GM23248 (cell line): Measurements from ENCODE around the gene ATP2B1. TPM values are rescaled to one million over a fixed set of nuclear protein-coding genes. Genes with fewer than 3 reads are reported as not detected.

Experiments
- DNase-seq: peaks from one replicate; pipeline ENCODE4 v3.0.0-alpha.2; 2015
- H2AFZ ChIP-seq: fragments of 200-600 bp; sonication (generic); 2 replicates; pipeline ENCODE4 v1.6.1; 2016; ENCODE audit warnings: antibody characterized with exemption
- H3F3A ChIP-seq: fragments of 200-600 bp; sonication (generic); 2 replicates; pipeline ENCODE4 v1.6.1; 2016; ENCODE audit warnings: mild to moderate bottlenecking, antibody characterized with exemption, mixed run types; ENCODE audit not compliant: insufficient read depth
- H3K27ac ChIP-seq: fragments of 200-600 bp; sonication (generic); 2 replicates; pipeline ENCODE4 v1.5.1; 2016; ENCODE audit warnings: mild to moderate bottlenecking
- H3K27me3 ChIP-seq: fragments of 200-600 bp; sonication (generic); replicated peaks from 2 replicates; pipeline ENCODE4 v1.6.1; 2016; ENCODE audit warnings: mild to moderate bottlenecking; ENCODE audit not compliant: insufficient read depth
- H3K36me3 ChIP-seq: fragments of 200-600 bp; sonication (generic); 2 replicates; pipeline ENCODE4 v1.6.1; 2016; ENCODE audit warnings: low read depth, mild to moderate bottlenecking
- H3K4me1 ChIP-seq: fragments of 200-600 bp; sonication (generic); 2 replicates; pipeline ENCODE4 v1.6.1; 2016; ENCODE audit warnings: mild to moderate bottlenecking; ENCODE audit not compliant: insufficient read depth
- H3K4me2 ChIP-seq: fragments of 200-600 bp; sonication (generic); one replicate; pipeline ENCODE4 v1.6.1; 2016; ENCODE audit warnings: mild to moderate bottlenecking; ENCODE audit not compliant: unreplicated experiment
- H3K4me3 ChIP-seq: fragments of 200-600 bp; sonication (generic); 2 replicates; pipeline ENCODE4 v1.5.1; 2016; ENCODE audit warnings: mild to moderate bottlenecking
- H3K79me2 ChIP-seq: fragments of 200-600 bp; sonication (generic); 2 replicates; pipeline ENCODE4 v1.6.1; 2016; ENCODE audit warnings: mild to moderate bottlenecking; ENCODE audit not compliant: insufficient read depth
- H3K9ac ChIP-seq: fragments of 200-600 bp; sonication (generic); 2 replicates; pipeline ENCODE4 v1.6.1; 2016; ENCODE audit warnings: mild to moderate bottlenecking
- H3K9me2 ChIP-seq: fragments of 200-600 bp; sonication (generic); 2 replicates; pipeline ENCODE4 v1.6.1; 2016; ENCODE audit warnings: mixed run types, mild to moderate bottlenecking, moderate library complexity; ENCODE audit not compliant: insufficient read depth
- H3K9me3 ChIP-seq: fragments of 200-600 bp; sonication (generic); one replicate; pipeline ENCODE4 v1.6.1; 2017; ENCODE audit warnings: low read depth
- H4K20me1 ChIP-seq: fragments of 200-600 bp; sonication (generic); 2 replicates; pipeline ENCODE4 v1.6.0; 2016; ENCODE audit not compliant: insufficient read depth
- EZH2 ChIP-seq: fragments of 200-600 bp; sonication (generic); IDR thresholded peaks from 2 replicates; pipeline ENCODE4 v1.6.1; 2018; ENCODE audit warnings: antibody characterized with exemption, mild to moderate bottlenecking; ENCODE audit not compliant: insufficient read depth, poor library complexity, severe bottlenecking
- EZH2phosphoT487 ChIP-seq: fragments of 200-600 bp; sonication (generic); IDR thresholded peaks from 2 replicates; pipeline ENCODE4 v1.6.1; 2018; ENCODE audit warnings: antibody characterized with exemption, moderate library complexity, mild to moderate bottlenecking, low read depth; ENCODE audit not compliant: insufficient read depth
- WGBS, 2 experiments: methylation state at CpG; one replicate each; pipeline ENCODE4 v1.1.6; 2015 to 2017; ENCODE audit warnings: low lambda C conversion rate in 2 of 2, low coverage in 1 of 2; ENCODE audit errors: missing lambda C conversion rate in 2 of 2; 5-methylcytosine and 5-hydroxymethylcytosine counted together
- in situ Hi-C: fragments of 300-500 bp; cut with MboI; formaldehyde crosslinking; loops from 2 replicates; pipeline ENCODE4 v1.15.0; 2020
- polyA plus RNA-seq: library from polyadenylated mRNA; unstranded; fragments of >200 nt; fragmentation: Nextera tagmentation; extraction: Ambion mirVana; gene quantifications from 2 replicates; pipeline ENCODE4 v1.2.1, GENCODE V29; 2016
- total RNA-seq: library from RNA; depleted of rRNA; stranded (reverse); fragments of >200 nt; shearing (Covaris generic); gene quantifications from 2 replicates; pipeline ENCODE4 v1.2.3, GENCODE V29; 2014

Gene ATP2B1
- total and polyA plus RNA-seq, 2 experiments from 2014 or later = 34.5 to 80.1 TPM

- Histone ChIP-seq H3K27ac (peak overlapping the region; percentile 54), H3K27me3 (no peaks in the 10 kb centered on the region), H3K4me3 (no peak overlapping the region), H3K79me2 (no peaks in the 10 kb centered on the region), H4K20me1 (no peaks in the 10 kb centered on the region), H3K9me2 (no peaks in the 10 kb centered on the region), H3F3A (peaks cover 62% of the 10 kb centered on the region), H3K4me2 (peak overlapping the region; percentile 71), H3K4me1 (peaks cover 56% of the 10 kb centered on the region), H2AFZ (peak overlapping the region; percentile 27; the same call in 1 of the 2 replicates), H3K9me3 (no peaks in the 10 kb centered on the region), H3K9ac (no peak overlapping the region; the same call in 1 of the 2 replicates), H3K36me3 (0 out of 2 replicates have a peak, but pooled peaks cover 2% of the 10 kb centered on the region)
- TF ChIP-seq EZH2 = no peak
- no peak for TF ChIP-seq EZH2phosphoT487
- DNase-seq = peak; percentile 36
- in situ Hi-C loops = no loop called here
- 10% methylated on average over 1 of the region's 1 CpG for WGBS, 2 experiments
Observed at GRCh38 chr12:89575374-89575773, 133.3 kb downstream of the ATP2B1 start.

- Histone ChIP-seq H3K4me2 (peak overlapping the region; percentile 71), H4K20me1 (no peaks in the 10 kb centered on the region), H3K36me3 (0 out of 2 replicates have a peak, but pooled peaks cover 1% of the 10 kb centered on the region), H3F3A (peaks cover 62% of the 10 kb centered on the region), H3K27ac (peak overlapping the region; percentile 54), H3K27me3 (no peaks in the 10 kb centered on the region), H3K4me3 (peak overlapping the region; percentile 21), H3K79me2 (no peaks in the 10 kb centered on the region), H3K9ac (peak overlapping the region; percentile 13; the same call in 1 of the 2 replicates), H3K9me3 (no peaks in the 10 kb centered on the region), H3K4me1 (peaks cover 56% of the 10 kb centered on the region), H2AFZ (peak overlapping the region; percentile 23; the same call in 1 of the 2 replicates), H3K9me2 (no peaks in the 10 kb centered on the region)
- in situ Hi-C loops = no loop called here
- DNase-seq = peak; percentile 84
- WGBS, 2 experiments = 3 to 4% methylated on average over 2 of the region's 2 CpGs
- TF ChIP-seq EZH2 (no peak), EZH2phosphoT487 (no peak)
Observed at GRCh38 chr12:89574736-89575208, 133.9 kb downstream of the ATP2B1 start.

GRCh38 chr12:89573051-89573810 is 135.4 kb downstream of the ATP2B1 start:
- Histone ChIP-seq H3K4me1 (peaks cover 56% of the 10 kb centered on the region), H4K20me1 (no peaks in the 10 kb centered on the region), H3K9ac (peak overlapping the region; percentile 22; the same call in 1 of the 2 replicates), H3K27me3 (no peaks in the 10 kb centered on the region), H3K4me3 (peak overlapping the region; percentile 13; the same call in 1 of the 2 replicates), H3K9me3 (no peaks in the 10 kb centered on the region), H3K4me2 (peak overlapping the region; percentile 71), H3F3A (peaks cover 66% of the 10 kb centered on the region), H3K9me2 (no peaks in the 10 kb centered on the region), H3K36me3 (no peaks in the 10 kb centered on the region), H2AFZ (peak overlapping the region; percentile 25; the same call in 1 of the 2 replicates), H3K79me2 (no peaks in the 10 kb centered on the region), H3K27ac (peak overlapping the region; percentile 55)
- DNase-seq = peak; percentile 81
- in situ Hi-C loops = no loop called here
- 9 to 11% methylated on average over 5 of the region's 5 CpGs for WGBS, 2 experiments
- TF ChIP-seq EZH2phosphoT487 = no peak
- TF ChIP-seq EZH2 = no peak

GRCh38 chr12:89571491-89572195 is 137.0 kb downstream of the ATP2B1 start:
- H3K27ac ChIP-seq = peak overlapping the region; percentile 53
- H3K4me1 ChIP-seq = peaks cover 61% of the 10 kb centered on the region
- no peak for TF ChIP-seq EZH2phosphoT487
- no peak for TF ChIP-seq EZH2
- H3K9ac ChIP-seq = no peak overlapping the region
- H3K9me3 ChIP-seq = no peaks in the 10 kb centered on the region
- no peak overlapping the region for H2AFZ ChIP-seq
- no peaks in the 10 kb centered on the region for H3K79me2 ChIP-seq
- in situ Hi-C loops = no loop called here
- peak overlapping the region; percentile 12; the same call in 1 of the 2 replicates for H3K4me3 ChIP-seq
- no peaks in the 10 kb centered on the region for H4K20me1 ChIP-seq
- H3K27me3 ChIP-seq = no peaks in the 10 kb centered on the region
- H3K4me2 ChIP-seq = peak overlapping the region; percentile 71
- H3K9me2 ChIP-seq = no peaks in the 10 kb centered on the region
- no peaks in the 10 kb centered on the region for H3K36me3 ChIP-seq
- DNase-seq = peak; percentile 81
- 14 to 16% methylated on average over 4 of the region's 4 CpGs for WGBS, 2 experiments
- H3F3A ChIP-seq = peaks cover 66% of the 10 kb centered on the region
